HG02798 (cell line): Measurements from ENCODE around the gene THADA.
A peak's percentile ranks its signal among the peaks of the same experiment; 100 is the strongest.

Experiments
- ATAC-seq: cut with Tn5 transposase; IDR thresholded peaks from one replicate; pipeline ENCODE4 v1.9.1; 2021; ENCODE audit warnings: mild to moderate bottlenecking; ENCODE audit not compliant: unreplicated experiment, poor library complexity

Gene THADA

GRCh38 chr2:43267381-43267780 is 328.5 kb downstream of the THADA start:
- no peak for ATAC-seq

GRCh38 chr2:43266711-43267111 is 329.1 kb downstream of the THADA start:
- no peak for ATAC-seq

DNA sequence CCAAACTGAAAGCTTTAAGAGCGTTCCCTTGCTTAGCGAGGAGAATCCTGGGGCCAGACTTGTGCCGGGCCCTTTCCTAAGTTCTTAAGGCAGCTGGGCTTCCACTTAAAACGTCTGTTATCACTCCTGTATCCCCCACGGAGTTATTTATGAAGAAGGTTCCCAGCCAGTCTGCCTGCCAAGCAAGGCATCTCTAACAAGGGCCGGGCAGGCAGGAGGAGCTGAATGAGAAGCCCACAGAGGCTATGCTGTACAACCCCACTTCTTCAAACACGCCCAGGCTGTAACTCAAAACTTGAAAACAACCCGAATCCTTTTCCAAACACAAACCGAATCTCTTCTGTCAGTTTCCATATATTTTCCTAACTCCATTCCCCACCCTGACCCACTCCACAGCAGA is 330.4 kb downstream of the THADA start:
- ATAC-seq, result no peak

GRCh38 chr2:43265001-43265400 is 330.8 kb downstream of the THADA start:
- no peak for ATAC-seq

- ATAC-seq, result no peak
Observed at GRCh38 chr2:43262951-43263350, 332.9 kb downstream of the THADA start.

DNA sequence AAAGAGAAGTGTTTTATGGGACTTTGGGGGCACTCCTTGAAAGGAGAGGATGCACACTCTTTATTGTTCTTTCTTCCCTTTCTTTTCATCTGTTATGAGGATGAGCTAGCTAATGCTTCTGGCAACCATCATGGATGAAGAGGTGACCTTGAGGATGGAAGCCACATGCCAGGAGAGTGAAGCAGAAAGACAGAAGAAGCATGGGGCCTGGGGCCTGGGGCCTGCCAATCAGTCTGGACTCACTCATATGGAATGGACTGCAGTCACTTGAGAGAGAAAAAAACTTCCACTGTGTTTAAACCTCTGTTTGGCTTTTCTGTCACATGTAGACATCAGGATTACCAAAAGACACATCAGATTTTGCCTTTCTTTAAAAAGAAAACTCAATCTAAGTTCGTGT is 333.6 kb downstream of the THADA start:
- ATAC-seq, result no peak

GRCh38 chr2:43259512-43259911 is 336.3 kb downstream of the THADA start:
- ATAC-seq, result no peak

- no peak for ATAC-seq
Observed at GRCh38 chr2:43258547-43259156, 337.2 kb downstream of the THADA start.

GRCh38 chr2:43255296-43255910 is 340.4 kb downstream of the THADA start:
- ATAC-seq, result no peak

- no peak for ATAC-seq
Observed at GRCh38 chr2:43254331-43254730, 341.5 kb downstream of the THADA start.

- ATAC-seq, result no peak
Observed at GRCh38 chr2:43251171-43251731, 344.6 kb downstream of the THADA start.

GRCh38 chr2:43250015-43250414 is 345.8 kb downstream of the THADA start:
- ATAC-seq, result no peak

GRCh38 chr2:43248621-43249020 is 347.2 kb downstream of the THADA start:
- ATAC-seq, result no peak

DNA sequence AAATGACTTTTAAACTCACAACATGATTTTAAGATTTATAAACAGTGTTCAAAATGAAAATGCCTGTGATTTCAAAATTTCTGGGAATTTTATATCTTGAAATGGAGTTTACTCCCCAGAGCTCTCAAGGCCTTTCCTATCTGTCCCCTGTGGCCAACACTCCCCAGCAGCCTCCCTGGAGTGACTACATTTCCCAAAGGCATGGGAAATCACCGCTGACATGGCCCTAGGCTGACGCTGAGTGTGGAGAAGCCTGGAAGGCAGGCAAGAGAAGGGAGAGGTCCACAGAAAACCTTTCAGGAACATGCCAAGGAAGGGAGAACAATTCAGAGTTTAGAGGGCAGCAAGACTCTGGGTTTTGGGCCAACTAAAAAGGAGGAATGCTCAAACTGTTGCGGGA is 349.2 kb downstream of the THADA start:
- ATAC-seq, result no peak

- ATAC-seq, result no peak
Observed at GRCh38 chr2:43241558-43241957, 354.3 kb downstream of the THADA start.

- ATAC-seq, result no peak
Observed at GRCh38 chr2:43240766-43241150, 355.1 kb downstream of the THADA start.

DNA sequence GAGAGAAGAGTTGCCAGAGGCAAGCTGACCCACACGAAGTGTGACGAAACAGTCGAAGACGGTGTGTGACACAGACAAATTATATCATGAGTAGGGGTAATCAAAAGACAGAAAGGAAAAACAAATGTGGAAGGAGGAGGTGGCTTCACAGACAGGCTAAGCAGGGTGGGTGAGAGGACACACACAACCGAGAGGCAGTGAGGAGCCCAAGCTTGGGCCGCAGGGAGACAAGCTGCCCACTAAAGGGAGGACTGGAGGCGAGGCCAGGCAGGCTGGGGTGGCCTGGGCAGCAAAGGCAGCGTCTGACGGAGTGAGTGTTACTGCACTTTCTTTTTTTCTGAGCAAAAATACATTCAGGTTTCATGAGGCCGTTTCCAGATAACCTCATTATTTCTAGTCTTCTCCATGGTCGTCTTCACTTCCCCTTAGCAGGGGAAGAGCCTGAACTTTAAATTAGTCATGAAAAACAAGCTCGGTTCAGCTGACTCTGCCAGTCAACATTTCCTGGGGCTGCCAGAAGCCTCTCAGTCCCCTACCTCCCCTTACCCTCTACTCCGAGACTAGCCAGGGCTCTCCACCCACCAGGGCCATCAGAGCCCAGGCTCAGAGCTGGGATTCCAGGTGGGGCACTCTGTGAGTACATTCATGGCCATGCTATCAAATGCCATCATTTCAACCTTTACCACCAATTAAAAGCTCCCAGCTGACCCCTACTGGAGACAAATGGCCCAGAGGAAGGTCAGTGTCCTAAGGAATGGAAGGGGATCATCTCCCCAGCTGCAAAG is 355.7 kb downstream of the THADA start:
- peak; percentile 63 for ATAC-seq

- no peak for ATAC-seq
Observed at GRCh38 chr2:43238813-43239212, 357.0 kb downstream of the THADA start.

GRCh38 chr2:43238176-43238575 is 357.7 kb downstream of the THADA start:
- no peak for ATAC-seq

DNA sequence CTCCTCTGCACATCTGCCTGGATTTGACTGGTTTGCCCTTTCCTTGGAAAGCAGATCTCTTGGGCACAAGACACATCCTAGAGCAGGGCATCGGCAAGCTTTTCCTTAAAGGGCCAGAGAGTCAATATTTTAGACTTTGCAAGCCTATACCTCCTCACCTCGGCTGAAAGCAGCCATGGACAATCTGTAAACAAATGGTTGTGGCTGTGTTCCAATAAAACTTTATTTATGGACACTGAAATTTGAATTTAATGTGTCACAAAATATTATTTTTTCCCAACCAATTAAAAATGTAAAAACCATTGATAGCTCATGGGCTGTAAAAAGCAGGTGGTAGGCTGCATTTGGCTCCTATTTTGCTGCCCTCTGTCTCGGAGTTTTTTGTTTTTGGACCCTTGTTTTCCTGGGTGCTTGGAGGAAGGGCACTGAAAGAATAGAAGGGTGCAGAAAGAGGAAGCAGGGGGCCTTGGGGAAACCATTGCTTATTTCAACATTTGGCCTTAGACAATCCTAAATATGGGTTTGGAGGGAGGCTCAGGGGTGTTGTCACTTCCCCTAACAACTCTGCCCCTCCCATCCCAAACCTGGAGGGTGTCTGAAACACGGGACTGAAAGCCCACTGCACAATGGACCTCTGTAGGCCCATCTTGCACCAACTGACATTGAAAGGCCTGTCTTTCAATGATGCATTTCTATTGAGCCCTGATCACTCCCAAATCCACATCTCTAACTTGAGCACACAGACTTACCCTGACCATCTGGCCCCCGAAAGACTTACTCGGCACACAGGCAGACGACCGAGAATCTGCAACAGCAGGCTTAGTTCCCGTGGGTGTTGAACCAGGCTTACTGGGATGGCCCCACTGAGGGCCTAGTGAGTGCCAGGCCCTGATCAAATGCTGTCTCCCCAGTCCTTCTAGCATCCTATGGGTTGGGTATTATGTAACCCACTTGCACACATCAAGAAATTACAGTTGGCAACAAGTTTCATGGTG is 362.3 kb downstream of the THADA start:
- ATAC-seq, result no peak
